ENCODE data around the gene SHISAL1. TPM values are rescaled to one million over a fixed set of nuclear protein-coding genes. Genes with fewer than 3 reads are reported as not detected.

Gene SHISAL1
- total RNA-seq, 4 donors from 2014 or later, result 1.1 to 3.3 (median 1.4) TPM

GRCh38 chr22:44218071-44218470 lies 94.7 kb downstream of the SHISAL1 start:
- DNase-seq, result no peak
- Histone ChIP-seq H3K27me3 (no peaks in the 10 kb centered on the region), H3K4me1 (no peaks in the 10 kb centered on the region), H3K36me3 (no peaks in the 10 kb centered on the region), H3K4me3 (no peak overlapping the region), H3K9me3 (no peaks in the 10 kb centered on the region), H3K27ac (no peak overlapping the region)
- TF ChIP-seq, protein P1, sequence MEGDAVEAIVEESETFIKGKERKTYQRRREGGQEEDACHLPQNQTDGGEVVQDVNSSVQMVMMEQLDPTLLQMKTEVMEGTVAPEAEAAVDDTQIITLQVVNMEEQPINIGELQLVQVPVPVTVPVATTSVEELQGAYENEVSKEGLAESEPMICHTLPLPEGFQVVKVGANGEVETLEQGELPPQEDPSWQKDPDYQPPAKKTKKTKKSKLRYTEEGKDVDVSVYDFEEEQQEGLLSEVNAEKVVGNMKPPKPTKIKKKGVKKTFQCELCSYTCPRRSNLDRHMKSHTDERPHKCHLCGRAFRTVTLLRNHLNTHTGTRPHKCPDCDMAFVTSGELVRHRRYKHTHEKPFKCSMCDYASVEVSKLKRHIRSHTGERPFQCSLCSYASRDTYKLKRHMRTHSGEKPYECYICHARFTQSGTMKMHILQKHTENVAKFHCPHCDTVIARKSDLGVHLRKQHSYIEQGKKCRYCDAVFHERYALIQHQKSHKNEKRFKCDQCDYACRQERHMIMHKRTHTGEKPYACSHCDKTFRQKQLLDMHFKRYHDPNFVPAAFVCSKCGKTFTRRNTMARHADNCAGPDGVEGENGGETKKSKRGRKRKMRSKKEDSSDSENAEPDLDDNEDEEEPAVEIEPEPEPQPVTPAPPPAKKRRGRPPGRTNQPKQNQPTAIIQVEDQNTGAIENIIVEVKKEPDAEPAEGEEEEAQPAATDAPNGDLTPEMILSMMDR (IDR thresholded peaks at IDR 0.05), result no peak
- TF ChIP-seq POLR2A (IDR thresholded peaks at IDR 0.05), result no peak

DNA sequence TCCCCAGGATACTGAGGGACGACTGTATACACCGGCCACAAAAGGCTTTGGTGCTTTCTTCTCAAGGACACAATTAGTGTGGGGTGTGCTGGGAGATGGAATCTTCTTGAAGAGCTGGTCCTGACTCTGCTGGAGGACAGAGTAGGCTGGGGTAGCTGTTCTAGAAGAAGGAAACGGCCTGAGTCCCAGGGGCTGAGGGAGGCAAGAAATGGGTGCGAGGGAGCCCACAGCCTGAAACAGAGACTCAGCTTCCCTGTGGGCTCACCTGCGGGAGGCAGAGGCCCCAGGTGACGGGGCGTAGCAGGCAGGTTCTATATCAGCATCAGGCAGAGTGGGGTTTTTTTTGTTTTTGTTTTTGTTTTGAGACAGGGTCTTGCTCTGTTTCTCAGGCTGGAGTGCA lies 95.4 kb downstream of the SHISAL1 start:
- Histone ChIP-seq H3K27ac (no peak overlapping the region), H3K9me3 (no peaks in the 10 kb centered on the region), H3K27me3 (no peaks in the 10 kb centered on the region), H3K4me3 (no peak overlapping the region), H3K4me1 (peaks cover 0 to 4% (median 0%) of the 10 kb centered on the region in 4 donors), H3K36me3 (no peaks in the 10 kb centered on the region)
- no peak for DNase-seq
- TF ChIP-seq, protein P1 (IDR thresholded peaks at IDR 0.05), result no peak
- TF ChIP-seq POLR2A (IDR thresholded peaks at IDR 0.05), result no peak

GRCh38 chr22:44215287-44215686 lies 97.5 kb downstream of the SHISAL1 start:
- H3K27ac ChIP-seq, result no peak overlapping the region
- TF ChIP-seq, protein P1 (IDR thresholded peaks at IDR 0.05), result no peak
- no peak for TF ChIP-seq POLR2A (IDR thresholded peaks at IDR 0.05)
- H3K4me3 ChIP-seq, result no peak overlapping the region
- no peaks in the 10 kb centered on the region for H3K36me3 ChIP-seq
- H3K27me3 ChIP-seq, result no peaks in the 10 kb centered on the region
- peaks cover 0 to 9% (median 0%) of the 10 kb centered on the region in 4 donors for H3K4me1 ChIP-seq
- no peaks in the 10 kb centered on the region for H3K9me3 ChIP-seq
- DNase-seq, result no peak

DNA sequence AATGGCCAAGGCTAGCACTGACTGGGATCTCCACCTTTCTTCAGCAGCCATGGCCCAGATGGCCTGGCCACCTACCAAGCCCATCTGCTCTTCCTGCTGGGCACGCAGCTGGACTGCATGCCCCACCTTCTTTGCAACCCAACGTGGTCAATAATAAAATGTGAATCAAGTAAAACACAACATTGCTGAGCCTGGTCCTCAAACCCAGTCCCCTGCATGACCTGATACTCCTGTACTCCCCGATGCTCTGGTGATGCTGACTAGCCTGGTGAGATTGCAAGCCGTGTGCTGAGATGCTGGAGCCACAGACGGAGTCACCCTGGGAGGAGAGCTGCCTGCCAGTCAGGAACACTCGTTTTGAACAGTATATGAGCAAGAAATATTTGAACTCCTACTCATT lies 98.0 kb downstream of the SHISAL1 start:
- Histone ChIP-seq H3K27me3 (no peaks in the 10 kb centered on the region), H3K27ac (no peak overlapping the region), H3K9me3 (no peaks in the 10 kb centered on the region), H3K4me3 (no peak overlapping the region), H3K4me1 (peaks cover 0 to 9% (median 0%) of the 10 kb centered on the region in 4 donors), H3K36me3 (no peaks in the 10 kb centered on the region)
- DNase-seq, result no peak
- TF ChIP-seq POLR2A (IDR thresholded peaks at IDR 0.05), result no peak
- TF ChIP-seq, protein P1 (IDR thresholded peaks at IDR 0.05), result no peak

GRCh38 chr22:44214187-44214586 lies 98.6 kb downstream of the SHISAL1 start:
- Histone ChIP-seq H3K9me3 (no peaks in the 10 kb centered on the region), H3K36me3 (no peaks in the 10 kb centered on the region), H3K4me1 (peaks cover 0 to 9% (median 0%) of the 10 kb centered on the region in 4 donors), H3K4me3 (no peak overlapping the region), H3K27ac (no peak overlapping the region), H3K27me3 (no peaks in the 10 kb centered on the region)
- DNase-seq, result no peak
- TF ChIP-seq, protein P1 (IDR thresholded peaks at IDR 0.05), result no peak
- TF ChIP-seq POLR2A (IDR thresholded peaks at IDR 0.05), result no peak

GRCh38 chr22:44213489-44214043 lies 99.2 kb downstream of the SHISAL1 start:
- DNase-seq, result no peak
- TF ChIP-seq, protein P1 (IDR thresholded peaks at IDR 0.05), result no peak
- TF ChIP-seq POLR2A (IDR thresholded peaks at IDR 0.05), result no peak
- Histone ChIP-seq H3K36me3 (no peaks in the 10 kb centered on the region), H3K4me3 (no peak overlapping the region), H3K27ac (no peak overlapping the region), H3K4me1 (peaks cover 0 to 9% (median 0%) of the 10 kb centered on the region in 4 donors), H3K9me3 (no peaks in the 10 kb centered on the region), H3K27me3 (no peaks in the 10 kb centered on the region)

Measured in Peyer's patch (tissue), 4 donors.